Body of pancreas (tissue), 4 donors: Measurements from ENCODE around the gene CELSR1.
"Not testable (repeated sequence)": the region's sequence is repeated elsewhere in the genome, so short reads cannot be mapped to it uniquely, and the experiment has no call there.

ENCODE experiments used
- POLR2A ChIP-seq, 3 donors: fragments of 450-650 bp; IDR thresholded peaks; one replicate each; pipeline ENCODE4 v1.6.1; 2016; ENCODE audit warnings: antibody characterized with exemption in 3 of 3, mild to moderate bottlenecking in 2 of 3
- TF ChIP-seq, protein P1 (sequence below), 7 experiments: fragments of 450-650 bp in 4 of 7; fragments of 200-600 bp in 3 of 7; sonication (generic) in 3 of 7; IDR thresholded peaks; one replicate each; pipeline ENCODE4 v1.5.1; 2016 to 2019; ENCODE audit warnings: antibody characterized with exemption in 7 of 7

DNA sequence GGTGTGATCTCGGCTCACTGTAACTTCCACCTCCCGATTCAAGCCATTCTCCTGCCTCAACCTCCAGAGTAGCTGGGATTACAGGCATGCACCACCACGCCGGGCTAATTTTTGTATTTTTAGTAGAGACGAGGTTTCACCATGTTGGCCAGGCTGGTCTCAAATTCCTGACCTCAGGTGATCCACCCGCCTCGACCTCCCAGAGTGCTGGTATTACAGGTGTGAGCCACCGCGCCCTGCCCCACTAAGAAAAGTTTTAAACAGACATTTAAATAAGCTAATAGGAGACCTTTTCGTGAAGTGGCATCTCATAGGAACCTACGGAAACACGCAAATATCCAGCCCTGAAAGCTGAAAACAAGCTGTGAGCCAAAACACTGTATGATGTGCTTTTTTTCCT is 36.2 kb downstream of the CELSR1 start:
- TF ChIP-seq, protein P1, sequence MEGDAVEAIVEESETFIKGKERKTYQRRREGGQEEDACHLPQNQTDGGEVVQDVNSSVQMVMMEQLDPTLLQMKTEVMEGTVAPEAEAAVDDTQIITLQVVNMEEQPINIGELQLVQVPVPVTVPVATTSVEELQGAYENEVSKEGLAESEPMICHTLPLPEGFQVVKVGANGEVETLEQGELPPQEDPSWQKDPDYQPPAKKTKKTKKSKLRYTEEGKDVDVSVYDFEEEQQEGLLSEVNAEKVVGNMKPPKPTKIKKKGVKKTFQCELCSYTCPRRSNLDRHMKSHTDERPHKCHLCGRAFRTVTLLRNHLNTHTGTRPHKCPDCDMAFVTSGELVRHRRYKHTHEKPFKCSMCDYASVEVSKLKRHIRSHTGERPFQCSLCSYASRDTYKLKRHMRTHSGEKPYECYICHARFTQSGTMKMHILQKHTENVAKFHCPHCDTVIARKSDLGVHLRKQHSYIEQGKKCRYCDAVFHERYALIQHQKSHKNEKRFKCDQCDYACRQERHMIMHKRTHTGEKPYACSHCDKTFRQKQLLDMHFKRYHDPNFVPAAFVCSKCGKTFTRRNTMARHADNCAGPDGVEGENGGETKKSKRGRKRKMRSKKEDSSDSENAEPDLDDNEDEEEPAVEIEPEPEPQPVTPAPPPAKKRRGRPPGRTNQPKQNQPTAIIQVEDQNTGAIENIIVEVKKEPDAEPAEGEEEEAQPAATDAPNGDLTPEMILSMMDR (IDR thresholded peaks at IDR 0.05): not testable (repeated sequence)
- TF ChIP-seq POLR2A (IDR thresholded peaks at IDR 0.05): not testable (repeated sequence)
